ENCODE measurements around the gene MED9. TPM values are rescaled to one million over a fixed set of nuclear protein-coding genes. Genes with fewer than 3 reads are reported as not detected.

Gene MED9
- total and polyA plus RNA-seq, 2 donors (not counting 1 experiment from before 2014, with no cell fraction given) = 10.5 to 11.7 TPM

GRCh38 chr17:17516941-17517720, 40.3 kb downstream of the MED9 start:
- H4K20me1 ChIP-seq (ENCODE audit: control insufficient read depth, extremely low read depth, insufficient read depth, low read length) = no peaks in the 10 kb centered on the region
- no peaks in the 10 kb centered on the region for H3K9me3 ChIP-seq (ENCODE audit: control insufficient read depth, insufficient read depth, low read depth, low read length)
- no peaks in the 10 kb centered on the region for H3K36me3 ChIP-seq (ENCODE audit: control insufficient read depth, insufficient read depth, low read length)
- no peaks in the 10 kb centered on the region for H3K27me3 ChIP-seq (ENCODE audit: control insufficient read depth, insufficient read depth, low read length)
- no peak for TF ChIP-seq CTCF (conservative IDR thresholded peaks at IDR 0.05 in 1 of 2, IDR thresholded peaks at IDR 0.05 in 1 of 2; ENCODE audit: low read depth in 1 of 2, low read length in 2 of 2)
- TF ChIP-seq EZH2 (IDR thresholded peaks at IDR 0.05; ENCODE audit: low read length, missing control alignments) = no peak
- no peak overlapping the region for H2AFZ ChIP-seq (ENCODE audit: low read length)
- H3K4me2 ChIP-seq (ENCODE audit: extremely low read depth, insufficient read depth, low read length) = no peak overlapping the region
- H3K4me1 ChIP-seq (ENCODE audit: control insufficient read depth, extremely low read depth, insufficient read depth, low read length) = peaks cover 2% of the 10 kb centered on the region
- no peak overlapping the region for H3K9ac ChIP-seq (ENCODE audit: insufficient read depth, low read length)
- H3K79me2 ChIP-seq (ENCODE audit: control insufficient read depth, insufficient read depth, low read length) = no peaks in the 10 kb centered on the region
- no peak overlapping the region for H3K27ac ChIP-seq (ENCODE audit: insufficient read depth, low read length)
- no peak overlapping the region for H3K4me3 ChIP-seq (replicated peaks in 1 of 4; ENCODE audit: control extremely low read depth in 1 of 4, insufficient read depth in 1 of 4, low read depth in 3 of 4, low read length in 4 of 4)
- no peak for DNase-seq (ENCODE audit: low read depth in 2 of 2)

GRCh38 chr17:17518014-17518413, 41.2 kb downstream of the MED9 start:
- no peak for DNase-seq (ENCODE audit: low read depth in 2 of 2)
- H3K79me2 ChIP-seq (ENCODE audit: control insufficient read depth, insufficient read depth, low read length) = no peaks in the 10 kb centered on the region
- H4K20me1 ChIP-seq (ENCODE audit: control insufficient read depth, extremely low read depth, insufficient read depth, low read length) = no peaks in the 10 kb centered on the region
- H3K36me3 ChIP-seq (ENCODE audit: control insufficient read depth, insufficient read depth, low read length) = no peaks in the 10 kb centered on the region
- no peak for TF ChIP-seq EZH2 (IDR thresholded peaks at IDR 0.05; ENCODE audit: low read length, missing control alignments)
- no peak for TF ChIP-seq CTCF (conservative IDR thresholded peaks at IDR 0.05 in 1 of 2, IDR thresholded peaks at IDR 0.05 in 1 of 2; ENCODE audit: low read depth in 1 of 2, low read length in 2 of 2)
- no peaks in the 10 kb centered on the region for H3K9me3 ChIP-seq (ENCODE audit: control insufficient read depth, insufficient read depth, low read depth, low read length)
- no peak overlapping the region for H3K9ac ChIP-seq (ENCODE audit: insufficient read depth, low read length)
- H3K4me1 ChIP-seq (ENCODE audit: control insufficient read depth, extremely low read depth, insufficient read depth, low read length) = no peaks in the 10 kb centered on the region
- H2AFZ ChIP-seq (ENCODE audit: low read length) = no peak overlapping the region
- no peaks in the 10 kb centered on the region for H3K27me3 ChIP-seq (ENCODE audit: control insufficient read depth, insufficient read depth, low read length)
- no peak overlapping the region for H3K4me2 ChIP-seq (ENCODE audit: extremely low read depth, insufficient read depth, low read length)
- H3K27ac ChIP-seq (ENCODE audit: insufficient read depth, low read length) = no peak overlapping the region
- no peak overlapping the region for H3K4me3 ChIP-seq (replicated peaks in 1 of 4; ENCODE audit: control extremely low read depth in 1 of 4, insufficient read depth in 1 of 4, low read depth in 3 of 4, low read length in 4 of 4)

- no peaks in the 10 kb centered on the region for H3K79me2 ChIP-seq (ENCODE audit: control insufficient read depth, insufficient read depth, low read length)
- no peaks in the 10 kb centered on the region for H3K9me3 ChIP-seq (ENCODE audit: control insufficient read depth, insufficient read depth, low read depth, low read length)
- H3K27ac ChIP-seq (ENCODE audit: insufficient read depth, low read length) = no peak overlapping the region
- no peaks in the 10 kb centered on the region for H3K36me3 ChIP-seq (ENCODE audit: control insufficient read depth, insufficient read depth, low read length)
- H3K4me1 ChIP-seq (ENCODE audit: control insufficient read depth, extremely low read depth, insufficient read depth, low read length) = no peaks in the 10 kb centered on the region
- no peak overlapping the region for H2AFZ ChIP-seq (ENCODE audit: low read length)
- H3K27me3 ChIP-seq (ENCODE audit: control insufficient read depth, insufficient read depth, low read length) = no peaks in the 10 kb centered on the region
- H3K4me3 ChIP-seq (replicated peaks in 1 of 4; ENCODE audit: control extremely low read depth in 1 of 4, insufficient read depth in 1 of 4, low read depth in 3 of 4, low read length in 4 of 4) = no peak overlapping the region
- TF ChIP-seq CTCF (conservative IDR thresholded peaks at IDR 0.05 in 1 of 2, IDR thresholded peaks at IDR 0.05 in 1 of 2; ENCODE audit: low read depth in 1 of 2, low read length in 2 of 2) = no peak
- H4K20me1 ChIP-seq (ENCODE audit: control insufficient read depth, extremely low read depth, insufficient read depth, low read length) = no peaks in the 10 kb centered on the region
- H3K9ac ChIP-seq (ENCODE audit: insufficient read depth, low read length) = no peak overlapping the region
- H3K4me2 ChIP-seq (ENCODE audit: extremely low read depth, insufficient read depth, low read length) = no peak overlapping the region
- DNase-seq (ENCODE audit: low read depth in 2 of 2) = no peak
Observed at GRCh38 chr17:17518951-17519350, 42.2 kb downstream of the MED9 start.

All from fibroblast of lung (primary cell).